GM12878 (cell line): ENCODE data around the gene TMEM50B. TPM values are rescaled to one million over a fixed set of nuclear protein-coding genes. Genes with fewer than 3 reads are reported as not detected.

ENCODE experiments used
- ATAC-seq: fragments of 200-7000 bp; cut with Tn5 transposase; 3 replicates; pipeline ENCODE4 v1.9.1; 2020; ENCODE audit warnings: mild to moderate bottlenecking, moderate library complexity
- BruUV-seq: library from RNA; stranded (reverse); fragments of 400-500 nt; replicated peaks from 2 replicates; lab custom pipeline; 2021; lab: Mats Ljungman, UMichigan
- CTCF ChIA-PET: fragments of 300-600 bp; sonication (Branson Sonifier 250); formaldehyde crosslinking; extraction: SDS; loops from one replicate; lab custom pipeline; 2021; ENCODE audit warnings: inconsistent platforms; lab: Yijun Ruan, JAX
- POLR2A ChIA-PET: fragments of 350-600 bp; formaldehyde crosslinking; extraction: SDS; loops from one replicate; lab custom pipeline; 2021; ENCODE audit warnings: inconsistent platforms; lab: Charles Lee
- RAD21 ChIA-PET: fragments of 300-600 bp; sonication (Branson Sonifier 250); formaldehyde crosslinking; loops from one replicate; lab custom pipeline; 2023; ENCODE audit warnings: antibody characterized with exemption; ENCODE audit not compliant: unreplicated experiment; lab: Charles Lee
- SMC1A ChIA-PET: fragments of 300-600 bp; sonication (Branson Sonifier 250); formaldehyde crosslinking; loops from one replicate; lab custom pipeline; 2023; ENCODE audit not compliant: unreplicated experiment, uncharacterized antibody; lab: Charles Lee
- DNase-seq: peaks from one replicate; pipeline ENCODE4 v3.0.0-alpha.2; 2011; ENCODE audit warnings: low read depth, low spot score
- FAIRE-seq: peaks from 3 replicates; lab custom pipeline; 2011; peaks lifted over from hg19 to GRCh38; lab: Jason Lieb, UNC
- H2AFZ ChIP-seq: 2 replicates; pipeline ENCODE4 v1.6.0; 2011; ENCODE audit warnings: low read depth, low read length, control low read depth; ENCODE audit not compliant: control insufficient read depth
- H3K27ac ChIP-seq: 2 replicates; pipeline ENCODE4 v1.5.1; 2011; ENCODE audit warnings: control low read depth; ENCODE audit not compliant: control insufficient read depth, insufficient read depth
- H3K27me3 ChIP-seq, 2 experiments: replicated peaks in 1 of 2; 2 replicates each; pipeline versions ENCODE4 v1.6.0 to v1.6.1; 2011; ENCODE audit warnings: low read length in 1 of 2; ENCODE audit not compliant: control insufficient read depth in 2 of 2, insufficient read depth in 2 of 2
- H3K36me3 ChIP-seq, 2 experiments: 2 replicates each; pipeline ENCODE4 v1.5.1; 2011; ENCODE audit warnings: low read length in 1 of 2; ENCODE audit not compliant: control insufficient read depth in 2 of 2, insufficient read depth in 2 of 2
- H3K4me1 ChIP-seq: 2 replicates; pipeline ENCODE4 v1.6.1; 2011; ENCODE audit warnings: mild to moderate bottlenecking, low read length, moderate library complexity, mixed read lengths; ENCODE audit not compliant: control insufficient read depth, insufficient read depth
- H3K4me2 ChIP-seq: 2 replicates; pipeline ENCODE4 v1.6.0; 2011; ENCODE audit warnings: control low read depth; ENCODE audit not compliant: control insufficient read depth, insufficient read depth
- H3K4me3 ChIP-seq: fragments of 200-600 bp; sonication (generic); 2 replicates; pipeline ENCODE4 v1.5.1; 2016
- H3K79me2 ChIP-seq: 2 replicates; pipeline ENCODE4 v1.6.0; 2011; ENCODE audit warnings: low read length; ENCODE audit not compliant: control insufficient read depth, insufficient read depth
- H3K9ac ChIP-seq: 2 replicates; pipeline ENCODE4 v1.8.0; 2011; ENCODE audit warnings: low read length, control low read depth, mixed read lengths; ENCODE audit not compliant: control insufficient read depth, insufficient read depth
- H3K9me3 ChIP-seq: replicated peaks from 3 replicates; pipeline ENCODE4 v1.5.1; 2011; ENCODE audit warnings: mild to moderate bottlenecking, low read length; ENCODE audit not compliant: control insufficient read depth, insufficient read depth
- H4K20me1 ChIP-seq: 2 replicates; pipeline ENCODE4 v1.6.0; 2011; ENCODE audit not compliant: control insufficient read depth, insufficient read depth
- BCLAF1 ChIP-seq: fragments of 450-650 bp; IDR thresholded peaks from 2 replicates; pipeline ENCODE4 v1.6.1; 2017; ENCODE audit warnings: antibody characterized with exemption, mild to moderate bottlenecking, moderate library complexity
- HDAC2 ChIP-seq: fragments of 200-600 bp; sonication (generic); IDR thresholded peaks from 2 replicates; pipeline ENCODE4 v1.6.1; 2017
- KDM1A ChIP-seq: fragments of 200-600 bp; sonication (generic); IDR thresholded peaks from 2 replicates; pipeline ENCODE4 v1.6.1; 2016; ENCODE audit warnings: borderline replicate concordance
- KLF5 ChIP-seq: fragments of 450-650 bp; IDR thresholded peaks from 2 replicates; pipeline ENCODE4 v1.6.1; 2014; ENCODE audit warnings: mild to moderate bottlenecking; ENCODE audit not compliant: partially characterized antibody
- NRF1 ChIP-seq: conservative IDR thresholded peaks from 2 replicates; pipeline ENCODE4 v1.6.1; 2011; ENCODE audit warnings: mild to moderate bottlenecking, low read depth, low read length, improper control_type of control experiment
- RAD51 ChIP-seq: fragments of 450-650 bp; IDR thresholded peaks from 2 replicates; pipeline ENCODE4 v1.6.1; 2016; ENCODE audit warnings: moderate library complexity, mild to moderate bottlenecking, inconsistent platforms
- RELB ChIP-seq: fragments of 450-650 bp; IDR thresholded peaks from 2 replicates; pipeline ENCODE4 v1.6.1; 2017; ENCODE audit warnings: low read depth, mild to moderate bottlenecking, moderate library complexity
- RUNX3 ChIP-seq: IDR thresholded peaks from 2 replicates; pipeline ENCODE4 v1.6.1; 2012; ENCODE audit warnings: low read length, inconsistent platforms
- ZBED1 ChIP-seq: IDR thresholded peaks from 2 replicates; pipeline ENCODE4 v1.6.1; 2016; ENCODE audit warnings: borderline replicate concordance
- ZNF384 ChIP-seq: IDR thresholded peaks from 2 replicates; pipeline ENCODE4 v1.6.1; 2012; ENCODE audit warnings: low read depth, mild to moderate bottlenecking, low read length, improper control_type of control experiment, borderline replicate concordance
- WGBS: methylation state at CpG from one replicate; pipeline ENCODE4 v1.1.6; 2016; ENCODE audit warnings: low lambda C conversion rate; ENCODE audit not compliant: insufficient replicate concordance, insufficient coverage; ENCODE audit errors: missing lambda C conversion rate; 5-methylcytosine and 5-hydroxymethylcytosine counted together
- in situ Hi-C: fragments of 300-500 bp; cut with MboI; formaldehyde crosslinking; loops from 9 replicates; pipeline ENCODE4 v1.14.3; 2018; ENCODE audit warnings: mixed read lengths
- intact Hi-C: fragments of 100-400 bp; cut with micrococcal nuclease; formaldehyde crosslinking; loops from one replicate; pipeline ENCODE4 v1.14.2; 2022; ENCODE audit not compliant: unreplicated experiment
- polyA plus RNA-seq, 11 experiments: library from polyadenylated mRNA; depleted of rRNA in 4 of 11; unstranded in 6 of 11; stranded (reverse) in 5 of 11; fragments of >200 nt; fragmentation: Nextera tagmentation in 4 of 11; fragmentation: Illumina TruSeq in 1 of 11; extraction: Ambion mirVana in 4 of 11; extraction: Trizol in 1 of 11; gene quantifications; 1 replicate in 1 of 11; 2 replicates in 10 of 11; pipeline versions ENCODE4 v1.2.1 to v1.2.3, GENCODE V29; 2011 to 2016; ENCODE audit warnings: inconsistent platforms in 2 of 11, missing spikeins in 2 of 11, low read depth in 1 of 11
- total RNA-seq, 4 experiments: library from RNA; depleted of rRNA in 3 of 4; stranded (reverse); fragments of >200 nt in 3 of 4; fragmentation: Illumina TruSeq in 1 of 4; extraction: Trizol in 1 of 4; gene quantifications; 2 replicates each; pipeline versions ENCODE4 v1.2.1 to v1.2.3, GENCODE V29; 2013 to 2021

The TMEM50B gene
- total and polyA plus RNA-seq, 10 of the 15 experiments (the other 5 are each of a cell fraction or from before 2014, with no cell fraction given): 12.1 to 42.1 (median 18.2) TPM

- Histone ChIP-seq H2AFZ (no peak overlapping the region), H4K20me1 (no peaks in the 10 kb centered on the region), H3K4me3 (no peak overlapping the region), H3K27me3 (no peaks in the 10 kb centered on the region), H3K4me1 (no peaks in the 10 kb centered on the region), H3K9me3 (no peaks in the 10 kb centered on the region), H3K4me2 (no peak overlapping the region), H3K27ac (no peak overlapping the region), H3K9ac (no peak overlapping the region), H3K79me2 (no peaks in the 10 kb centered on the region), H3K36me3 (peaks cover 4 to 36% of the 10 kb centered on the region in 2 experiments)
- ChIA-PET SMC1A (interaction anchor here (0.9 kb wide), 1 partner anchor 9 kb away, joined by 3 read pairs; no protein-coding TSS in a partner anchor), POLR2A (no interaction called here), CTCF (no interaction called here), RAD21 (no interaction called here)
- DNase-seq: no peak
- in situ Hi-C loops (no loop called here), intact Hi-C loops (no loop called here)
- TF ChIP-seq ZBED1 (no peak), BCLAF1 (no peak), KDM1A (no peak), RELB (no peak), HDAC2 (no peak), RUNX3 (no peak), KLF5 (no peak), ZNF384 (no peak), NRF1 (no peak), RAD51 (no peak)
- WGBS: 36% methylated on average over 1 of the region's 1 CpG
- no peak for ATAC-seq
- BruUV-seq: no TSS peak
- no peak for FAIRE-seq
Observed at GRCh38 chr21:33522953-33523349, 43.2 kb upstream of the TMEM50B start.
